ENCODE measurements around the gene CAPN12.

Gene CAPN12

DNA sequence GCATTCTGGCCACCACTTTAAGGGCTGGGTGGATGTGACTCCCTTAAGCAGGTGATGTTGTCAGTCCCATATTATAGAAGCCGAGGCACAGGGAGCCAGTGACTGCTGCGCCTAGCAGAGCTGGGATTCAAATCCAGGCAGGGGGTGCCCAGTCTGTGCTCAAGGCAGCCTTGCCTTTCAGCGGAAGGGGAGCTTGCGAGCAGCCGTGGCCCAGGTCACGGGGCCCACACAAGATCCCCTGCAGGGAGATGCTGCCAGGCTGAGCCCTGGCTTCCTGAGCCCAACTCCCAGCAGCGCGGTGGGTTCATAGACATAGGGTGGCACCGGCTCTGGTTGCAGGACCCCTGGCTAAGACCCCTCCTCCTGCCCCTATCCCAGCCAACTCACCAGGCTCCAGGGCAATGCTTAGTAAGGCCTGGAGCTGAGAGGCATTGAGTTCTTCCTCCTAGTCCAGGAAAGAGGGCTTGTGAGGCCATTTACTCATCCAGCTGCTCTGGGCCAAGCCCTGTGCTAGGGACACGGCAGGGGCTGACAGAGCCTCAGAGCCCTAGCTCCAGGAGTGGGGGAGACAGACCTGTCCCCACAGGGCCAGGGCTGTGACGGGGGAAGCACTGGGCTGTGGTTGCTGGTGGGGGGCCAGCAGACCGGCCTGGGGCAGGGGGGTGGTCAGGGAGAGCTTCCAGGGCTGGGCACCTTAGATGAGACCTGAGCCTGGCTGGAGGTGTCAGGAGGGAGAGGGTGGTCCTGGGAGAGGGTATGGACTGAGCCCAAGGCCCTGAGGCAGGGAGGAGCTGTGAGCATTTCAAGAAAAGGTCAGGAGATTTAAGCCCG, 9.6 kb downstream of the CAPN12 start:
- no peak overlapping the region for H3K4me3 ChIP-seq (replicated peaks in 1 of 2; ENCODE audit: low read depth in 2 of 2, low read length in 2 of 2)
- TF ChIP-seq, protein P1, sequence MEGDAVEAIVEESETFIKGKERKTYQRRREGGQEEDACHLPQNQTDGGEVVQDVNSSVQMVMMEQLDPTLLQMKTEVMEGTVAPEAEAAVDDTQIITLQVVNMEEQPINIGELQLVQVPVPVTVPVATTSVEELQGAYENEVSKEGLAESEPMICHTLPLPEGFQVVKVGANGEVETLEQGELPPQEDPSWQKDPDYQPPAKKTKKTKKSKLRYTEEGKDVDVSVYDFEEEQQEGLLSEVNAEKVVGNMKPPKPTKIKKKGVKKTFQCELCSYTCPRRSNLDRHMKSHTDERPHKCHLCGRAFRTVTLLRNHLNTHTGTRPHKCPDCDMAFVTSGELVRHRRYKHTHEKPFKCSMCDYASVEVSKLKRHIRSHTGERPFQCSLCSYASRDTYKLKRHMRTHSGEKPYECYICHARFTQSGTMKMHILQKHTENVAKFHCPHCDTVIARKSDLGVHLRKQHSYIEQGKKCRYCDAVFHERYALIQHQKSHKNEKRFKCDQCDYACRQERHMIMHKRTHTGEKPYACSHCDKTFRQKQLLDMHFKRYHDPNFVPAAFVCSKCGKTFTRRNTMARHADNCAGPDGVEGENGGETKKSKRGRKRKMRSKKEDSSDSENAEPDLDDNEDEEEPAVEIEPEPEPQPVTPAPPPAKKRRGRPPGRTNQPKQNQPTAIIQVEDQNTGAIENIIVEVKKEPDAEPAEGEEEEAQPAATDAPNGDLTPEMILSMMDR (IDR thresholded peaks at IDR 0.05; ENCODE audit: low read depth, low read length), result no peak
- DNase-seq (ENCODE audit: low read depth in 2 of 2), result no peak

DNA sequence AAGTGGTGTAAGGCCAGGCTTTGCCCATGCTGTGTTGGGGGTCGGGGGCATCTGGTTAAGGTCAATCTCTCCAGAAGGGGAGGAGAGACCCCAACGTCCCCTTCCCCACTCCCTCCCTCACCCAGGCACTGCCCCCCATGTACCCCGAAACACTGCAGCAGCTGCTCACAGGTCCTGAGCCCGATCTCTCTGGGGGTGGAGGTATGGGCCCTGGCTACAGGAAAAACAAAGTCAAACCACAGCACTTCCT, 10.2 kb downstream of the CAPN12 start:
- no peak overlapping the region for H3K4me3 ChIP-seq (replicated peaks in 1 of 2; ENCODE audit: low read depth in 2 of 2, low read length in 2 of 2)
- no peak for DNase-seq (ENCODE audit: low read depth in 2 of 2)
- TF ChIP-seq, protein P1 (IDR thresholded peaks at IDR 0.05; ENCODE audit: low read depth, low read length), result no peak

DNA sequence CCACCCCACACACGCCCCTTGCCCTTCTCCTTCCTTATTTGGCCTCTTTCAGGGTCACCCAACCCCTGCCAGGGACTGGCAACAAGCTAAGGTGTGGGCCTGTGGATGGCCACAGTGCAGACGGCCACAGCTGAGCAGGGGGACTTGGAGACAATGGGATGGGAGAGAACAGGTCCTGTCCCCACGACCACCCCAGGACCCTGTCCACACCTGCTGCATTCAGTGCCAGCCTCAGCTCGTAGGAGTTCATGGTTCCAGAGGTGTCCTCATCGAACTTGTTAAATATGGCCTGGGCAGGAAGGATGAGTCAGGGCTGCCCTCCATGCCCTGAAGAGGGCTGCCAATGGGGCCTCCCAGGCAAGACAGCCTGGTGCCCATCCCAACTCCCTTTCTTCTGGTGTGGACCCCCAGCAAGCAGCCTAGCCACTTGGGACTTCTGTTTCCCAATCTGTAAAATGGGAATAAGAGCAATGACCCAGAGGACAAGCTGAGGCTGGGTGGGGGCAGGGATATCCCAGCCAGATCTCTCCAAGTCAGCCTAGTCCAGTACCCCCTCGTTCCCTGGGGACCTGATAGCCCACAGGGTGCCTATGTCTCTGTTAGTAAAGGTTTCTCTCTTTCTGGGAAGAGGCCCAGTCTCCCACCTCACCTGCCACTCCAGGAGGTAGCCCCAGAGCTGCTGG, 10.6 kb downstream of the CAPN12 start:
- peak in 1 of 2 donors; percentile 18 for DNase-seq (ENCODE audit: low read depth in 2 of 2)
- TF ChIP-seq, protein P1 (IDR thresholded peaks at IDR 0.05; ENCODE audit: low read depth, low read length), result no peak
- no peak overlapping the region for H3K4me3 ChIP-seq (replicated peaks in 1 of 2; ENCODE audit: low read depth in 2 of 2, low read length in 2 of 2)

DNA sequence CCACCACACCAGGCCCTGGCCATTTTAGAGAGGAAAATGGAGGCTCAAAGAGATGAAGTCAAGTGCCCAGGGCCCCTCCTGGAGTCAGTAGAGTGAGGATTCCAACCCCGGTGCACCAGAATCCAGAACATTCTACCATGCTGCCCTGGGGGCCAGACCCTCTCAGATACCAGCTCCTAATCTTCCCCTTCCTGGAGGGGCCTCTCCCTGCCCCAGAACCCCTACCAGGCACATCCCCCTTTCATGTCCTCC, 11.1 kb downstream of the CAPN12 start:
- no peak overlapping the region for H3K4me3 ChIP-seq (replicated peaks in 1 of 2; ENCODE audit: low read depth in 2 of 2, low read length in 2 of 2)
- no peak for DNase-seq (ENCODE audit: low read depth in 2 of 2)
- TF ChIP-seq, protein P1 (IDR thresholded peaks at IDR 0.05; ENCODE audit: low read depth, low read length), result no peak

DNA sequence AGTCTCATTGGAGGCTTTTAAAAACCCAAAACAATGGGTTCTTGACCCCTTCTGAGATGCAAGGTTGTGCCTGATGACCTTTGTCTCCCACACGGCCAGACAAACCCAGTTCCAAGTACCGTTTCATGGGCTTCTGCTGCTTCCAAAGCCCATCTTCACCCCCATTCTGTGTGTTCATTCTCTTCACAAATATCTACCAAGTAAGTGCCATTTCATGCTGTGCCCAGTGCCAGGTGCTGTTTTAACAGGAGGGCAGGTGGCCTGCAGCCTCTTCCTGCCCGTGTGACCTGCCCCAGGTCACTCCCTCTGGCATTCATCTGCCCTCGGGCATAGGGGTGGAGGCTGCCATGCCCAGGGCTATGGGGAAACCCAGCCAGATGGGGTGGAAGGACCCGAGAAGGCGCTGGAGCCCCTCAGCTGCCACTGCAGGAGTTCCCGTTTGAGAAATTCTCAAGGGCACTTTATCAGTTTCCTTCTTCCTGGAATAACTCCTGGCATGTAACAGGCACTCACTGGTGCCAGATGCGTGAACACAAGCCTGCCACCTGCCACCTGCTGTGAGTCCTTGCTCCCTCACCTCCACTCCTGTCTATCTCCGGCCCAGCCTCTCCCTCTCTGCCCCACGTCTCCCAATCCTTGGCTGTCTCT, 12.5 kb downstream of the CAPN12 start:
- H3K4me3 ChIP-seq (replicated peaks in 1 of 2; ENCODE audit: low read depth in 2 of 2, low read length in 2 of 2), result no peak overlapping the region
- TF ChIP-seq, protein P1 (IDR thresholded peaks at IDR 0.05; ENCODE audit: low read depth, low read length), result no peak
- DNase-seq (ENCODE audit: low read depth in 2 of 2), result no peak

DNA sequence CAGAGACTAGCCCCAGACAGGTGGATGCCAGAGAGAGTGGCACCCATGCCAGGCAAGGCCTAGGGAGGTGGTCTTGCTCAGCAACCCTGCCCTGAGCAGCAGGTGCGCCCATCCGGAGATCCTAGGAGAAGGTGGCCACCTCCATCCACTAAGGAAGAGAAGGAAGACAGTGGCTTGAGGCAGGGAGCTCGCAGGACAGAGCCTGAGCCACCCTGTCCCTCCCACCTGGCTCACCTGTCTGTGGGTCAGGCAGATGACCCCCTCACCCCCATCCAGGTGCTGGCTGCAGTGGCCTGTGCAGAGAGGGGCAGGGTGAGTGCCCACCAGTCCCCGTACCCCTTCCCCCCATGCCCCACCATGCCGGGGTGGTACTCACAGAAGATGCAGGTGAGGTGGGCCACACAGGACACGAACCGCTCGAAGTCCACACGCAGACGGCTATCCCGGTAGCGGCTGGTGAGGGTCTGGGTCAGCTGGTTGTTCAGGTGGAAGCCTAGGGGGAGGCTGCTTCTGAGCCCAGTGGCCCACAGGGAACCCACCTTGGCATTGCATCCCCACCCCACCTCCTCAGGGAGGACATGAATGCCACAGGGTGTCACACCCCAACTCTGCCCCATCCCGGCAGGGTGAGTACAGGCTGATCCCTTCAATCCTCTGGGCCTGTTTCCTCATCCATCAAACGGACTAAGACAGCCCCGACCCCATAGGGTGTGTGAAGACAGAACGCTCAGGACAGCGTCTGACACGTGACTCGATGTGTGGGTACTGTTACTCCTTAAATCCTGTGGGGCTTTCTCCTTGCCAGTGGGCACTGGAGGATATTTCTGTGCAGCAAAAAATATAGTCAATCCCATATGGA, 13.3 kb downstream of the CAPN12 start:
- DNase-seq (ENCODE audit: low read depth in 2 of 2), result no peak
- TF ChIP-seq, protein P1 (IDR thresholded peaks at IDR 0.05; ENCODE audit: low read depth, low read length), result no peak
- H3K4me3 ChIP-seq (replicated peaks in 1 of 2; ENCODE audit: low read depth in 2 of 2, low read length in 2 of 2), result no peak overlapping the region
